ENCODE measurements around the gene NHLH1.

The NHLH1 gene

DNA sequence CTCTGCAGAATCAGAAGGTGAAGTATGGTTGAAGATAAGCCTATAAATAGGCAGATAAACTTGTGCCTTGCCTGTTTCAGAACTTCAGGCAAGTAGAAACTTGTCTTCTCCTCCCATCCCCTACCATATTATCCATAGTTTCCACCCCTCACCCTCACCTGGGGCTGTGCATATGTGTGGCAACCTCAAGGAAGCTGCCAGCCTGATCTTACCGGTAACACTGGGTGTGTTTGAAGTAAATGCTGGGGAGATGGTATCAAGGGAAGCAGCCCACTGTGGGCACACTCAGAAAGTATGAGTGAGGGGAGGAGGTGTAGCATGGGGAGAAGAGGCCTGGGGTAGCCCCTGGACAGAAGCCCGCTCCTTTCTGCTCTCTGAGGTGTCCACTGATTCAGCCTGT, 48.0 kb downstream of the NHLH1 start:
- DNase-seq, result no peak

DNA sequence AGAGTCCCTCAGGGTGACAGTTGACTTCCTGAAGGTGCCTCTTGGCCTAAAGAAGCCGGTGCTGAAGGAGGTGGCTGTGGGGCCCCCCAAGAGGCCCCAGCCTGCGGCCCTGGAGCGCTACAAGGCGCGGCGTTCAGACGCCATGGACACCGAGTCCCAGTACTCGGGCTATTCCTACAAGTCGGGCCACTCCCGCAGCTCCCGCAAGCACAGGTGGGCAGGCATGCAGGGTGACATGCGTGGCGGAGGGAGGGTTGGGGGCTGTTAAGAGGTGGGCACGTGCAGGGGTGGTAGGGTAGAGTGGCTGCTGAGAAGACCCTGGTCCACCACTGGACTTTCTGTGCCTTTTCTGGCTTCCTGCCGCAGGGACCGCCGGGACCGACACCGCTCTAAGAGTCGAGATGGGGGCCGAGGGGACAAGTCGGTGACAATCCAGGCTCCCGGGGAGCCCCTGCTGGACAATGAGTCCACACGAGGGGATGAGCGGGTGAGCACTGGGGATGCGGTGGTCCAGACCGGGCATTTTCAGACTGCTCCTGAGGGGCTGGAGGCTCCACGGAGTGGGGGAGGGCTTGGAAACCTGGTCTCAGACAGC, 48.9 kb downstream of the NHLH1 start:
- no peak for DNase-seq

DNA sequence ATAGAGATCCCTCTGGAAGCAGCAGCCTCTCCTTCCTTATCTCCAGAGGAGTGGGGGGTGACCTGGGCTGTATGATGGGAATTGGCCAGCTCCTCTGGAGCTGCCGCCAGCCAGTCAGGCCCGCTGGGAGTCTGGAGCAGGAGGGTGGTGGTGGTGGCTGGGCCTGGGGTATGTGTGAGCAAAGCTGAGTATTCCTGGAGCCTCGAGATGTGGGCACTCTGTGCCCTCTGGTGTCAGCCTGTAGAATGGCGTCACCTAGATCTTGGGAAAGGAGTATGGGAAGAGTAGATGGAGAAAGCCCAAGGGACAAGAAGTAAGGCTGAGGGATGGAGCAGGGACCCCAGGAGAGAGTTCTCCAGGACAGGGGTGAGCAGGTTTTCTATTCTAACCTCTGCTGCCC, 49.5 kb downstream of the NHLH1 start:
- no peak for DNase-seq

DNA sequence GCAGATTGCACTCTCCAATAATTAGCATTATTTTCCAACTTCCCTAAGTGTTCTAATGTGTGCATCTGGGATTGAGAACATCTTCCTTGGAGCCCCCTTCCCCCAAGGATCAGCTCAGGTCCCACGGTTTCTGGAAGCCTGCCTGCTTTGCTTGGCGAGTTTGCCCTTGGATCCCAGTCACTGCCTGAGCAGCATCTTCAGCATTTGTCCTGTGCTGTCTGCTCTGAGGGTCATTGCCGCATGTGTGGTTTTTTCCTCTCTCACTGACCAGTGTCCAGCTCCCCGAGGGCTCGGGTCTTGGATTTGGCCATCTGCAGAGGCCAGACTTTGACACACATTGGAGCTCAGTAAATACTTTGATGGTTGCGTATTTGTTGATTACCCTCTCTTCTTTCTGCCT, 51.6 kb downstream of the NHLH1 start:
- no peak for DNase-seq

DNA sequence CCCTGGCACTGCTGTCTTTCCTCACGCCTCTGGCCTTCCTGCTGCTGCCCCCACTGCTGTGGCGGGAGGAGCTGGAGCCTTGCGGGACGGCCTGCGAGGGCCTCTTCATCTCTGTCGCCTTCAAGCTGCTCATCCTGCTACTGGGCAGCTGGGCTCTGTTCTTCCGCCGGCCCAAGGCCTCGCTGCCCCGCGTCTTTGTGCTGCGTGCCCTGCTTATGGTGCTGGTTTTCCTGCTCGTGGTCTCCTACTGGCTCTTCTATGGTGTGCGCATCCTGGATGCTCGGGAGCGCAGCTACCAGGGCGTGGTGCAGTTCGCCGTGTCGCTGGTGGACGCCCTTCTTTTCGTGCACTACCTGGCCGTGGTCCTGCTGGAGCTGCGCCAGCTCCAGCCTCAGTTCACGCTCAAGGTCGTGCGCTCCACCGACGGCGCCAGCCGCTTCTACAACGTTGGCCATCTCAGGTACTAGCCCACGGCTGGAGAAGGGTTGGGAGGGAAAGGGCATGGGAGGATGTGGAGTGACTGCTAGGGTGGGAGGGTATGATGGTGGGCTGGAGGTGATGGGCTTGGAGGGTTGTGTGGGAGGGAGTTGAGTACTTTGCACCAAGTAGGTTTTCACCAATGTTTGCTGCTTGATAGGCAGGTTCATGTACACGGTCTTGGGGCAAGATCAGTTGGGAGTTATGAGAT, 52.4 kb downstream of the NHLH1 start:
- DNase-seq, result no peak

DNA sequence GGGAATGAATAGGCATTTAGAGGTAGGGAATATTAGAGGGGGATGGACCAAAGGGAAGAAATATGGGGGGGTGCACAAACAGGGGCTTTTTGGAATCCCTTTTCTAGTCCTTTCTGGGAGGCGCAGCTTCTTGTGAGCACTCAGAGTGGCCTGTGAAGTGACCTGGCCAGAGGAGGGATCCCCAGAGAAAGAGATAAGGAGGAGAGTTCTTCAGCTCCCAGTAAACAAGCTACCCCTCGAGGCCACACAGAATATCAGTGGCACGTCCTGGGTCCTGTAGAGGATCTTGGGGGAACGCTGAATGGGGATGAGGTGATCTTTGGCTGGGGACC, 52.9 kb downstream of the NHLH1 start:
- no peak for DNase-seq

DNA sequence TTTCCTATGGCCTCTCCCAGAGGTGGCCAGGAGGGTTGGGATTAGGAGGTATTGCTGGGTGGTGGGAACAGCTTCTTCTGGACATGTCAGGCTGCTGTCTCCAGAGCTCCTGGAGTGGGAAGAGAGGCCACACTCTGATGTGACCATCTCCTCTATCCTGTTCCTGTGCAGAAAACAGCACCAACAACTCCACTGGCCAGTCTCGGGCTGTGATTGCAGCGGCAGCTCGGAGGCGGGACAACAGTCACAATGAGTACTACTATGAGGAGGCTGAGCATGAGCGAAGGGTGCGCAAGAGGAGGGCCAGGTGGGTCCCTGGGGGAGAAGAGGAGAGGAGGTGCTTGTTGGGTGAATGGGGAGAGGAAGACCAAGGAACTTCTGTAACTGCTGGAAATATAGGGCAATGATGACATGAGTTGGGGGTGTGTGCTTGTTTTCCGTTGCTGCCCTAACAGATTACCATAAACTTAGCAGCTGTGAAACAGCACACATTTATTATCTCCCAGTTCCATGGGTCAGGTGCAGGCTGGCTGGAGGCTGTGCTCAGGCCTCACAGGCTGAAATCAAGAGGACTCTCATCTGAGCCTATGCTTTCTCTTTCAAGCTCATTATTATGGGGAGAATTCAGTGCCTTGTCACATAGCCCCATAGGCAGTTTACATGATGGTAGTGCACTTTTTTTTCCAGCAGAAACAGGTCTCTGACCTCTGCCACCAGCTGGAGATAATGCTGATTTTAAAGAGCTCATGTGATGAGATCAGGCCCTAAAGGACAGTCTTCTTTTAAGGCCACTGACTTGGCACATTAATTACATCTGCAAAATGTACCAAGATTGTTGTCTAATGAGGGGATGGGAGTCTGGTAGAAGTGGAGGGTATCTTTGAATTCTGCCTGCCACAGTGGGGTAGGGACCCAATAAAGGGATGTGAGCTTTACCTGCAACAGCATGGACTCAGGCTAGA, 54.3 kb downstream of the NHLH1 start:
- DNase-seq, result no peak

DNA sequence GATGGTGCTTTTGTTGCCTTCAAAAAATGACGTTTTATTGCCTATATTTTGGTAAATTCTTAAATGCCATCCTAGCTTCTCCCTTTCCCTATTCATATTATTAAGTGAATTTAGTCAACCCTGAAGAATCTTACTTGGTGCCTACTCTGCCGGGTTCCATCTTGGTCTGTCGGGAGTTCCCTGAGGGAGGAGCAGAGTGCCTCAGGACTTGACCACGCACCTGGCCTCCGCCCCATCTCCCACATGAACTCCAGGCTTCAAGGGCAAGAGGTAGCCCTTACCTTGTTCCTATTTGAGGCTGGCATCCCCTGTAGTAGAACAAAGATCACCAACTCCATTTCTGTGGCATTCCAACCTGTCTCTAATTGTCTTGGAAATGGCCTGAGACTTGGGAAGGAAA, 55.0 kb downstream of the NHLH1 start:
- no peak for DNase-seq
